Measurements from ENCODE around the gene ZFP92. TPM values are rescaled to one million over a fixed set of nuclear protein-coding genes. Genes with fewer than 3 reads are reported as not detected.

ZFP92 gene
- total and polyA plus RNA-seq, 2 donors (not counting 3 experiments of a cell fraction or from before 2014, with no cell fraction given) = 0.36 to 1.2 TPM

DNA sequence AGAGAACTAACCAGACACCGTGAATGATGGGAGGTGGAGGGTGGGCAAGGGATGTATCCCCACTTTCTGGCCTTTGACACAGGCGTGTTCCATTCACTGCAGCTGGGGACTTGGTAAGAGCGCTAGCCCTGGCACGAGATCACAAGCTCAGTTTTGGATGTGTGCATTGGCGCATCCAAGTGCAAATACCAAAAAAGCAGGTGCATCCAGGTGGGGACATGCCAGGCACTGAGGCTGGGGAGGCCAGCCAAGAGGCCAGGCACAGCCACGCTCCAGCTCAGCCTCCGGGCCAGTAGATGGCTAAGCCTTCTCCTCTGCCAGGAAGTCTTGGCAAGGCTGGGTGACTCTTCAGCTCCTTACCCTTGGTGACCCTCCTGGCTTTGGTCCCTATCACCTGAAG lies 4.4 kb upstream of the ZFP92 start:
- Histone ChIP-seq H3K9ac (replicated peaks; ENCODE audit: extremely low read depth, insufficient read depth, low read length) (no peak overlapping the region), H3K4me3 (replicated peaks in 1 of 3; ENCODE audit: insufficient read depth in 1 of 3, low read depth in 1 of 3, low read length in 3 of 3) (no peak overlapping the region), H3K4me2 (ENCODE audit: insufficient read depth, low read length) (no peak overlapping the region), H3K27me3 (ENCODE audit: control insufficient read depth in 2 of 2, insufficient read depth in 2 of 2, low read length in 2 of 2) (no peaks in the 10 kb centered on the region), H3K79me2 (ENCODE audit: control insufficient read depth, insufficient read depth, low read length) (no peaks in the 10 kb centered on the region), H3K4me1 (ENCODE audit: control insufficient read depth, extremely low read depth, insufficient read depth, low read length) (peaks cover 6% of the 10 kb centered on the region), H4K20me1 (replicated peaks; ENCODE audit: control insufficient read depth, extremely low read depth, insufficient read depth, low read length) (no peaks in the 10 kb centered on the region), H3K9me3 (replicated peaks; ENCODE audit: control insufficient read depth, insufficient read depth, low read length) (no peaks in the 10 kb centered on the region), H3K27ac (ENCODE audit: insufficient read depth, low read depth, low read length) (no peak overlapping the region), H3K9me1 (replicated peaks; ENCODE audit: control insufficient read depth, extremely low read depth, insufficient read depth, low read length) (no peaks in the 10 kb centered on the region), H3K36me3 (ENCODE audit: control insufficient read depth in 2 of 2, extremely low read depth in 1 of 2, insufficient read depth in 2 of 2, low read length in 2 of 2) (no peaks in the 10 kb centered on the region), H2AFZ (ENCODE audit: low read depth, low read length) (no peak overlapping the region)
- dilution Hi-C loops (cut with MboI; ENCODE audit: extremely low pct_ligation_motif_present, low sequenced_read_pairs) = no loop called here
- DNase-seq (ENCODE audit: low read depth, low spot score) (no peak), FAIRE-seq (no peak)
- no TSS peak for BruUV-seq (replicated peaks)
- intact Hi-C loops (cut with micrococcal nuclease) = no loop called here
- TF ChIP-seq POLR2AphosphoS5 (IDR thresholded peaks at IDR 0.05; ENCODE audit: insufficient read depth, low read depth, low read length) (no peak), CTCF (IDR thresholded peaks at IDR 0.05; ENCODE audit: extremely low read depth in 1 of 2, insufficient read depth in 1 of 2, low read depth in 1 of 2, low read length in 2 of 2) (no peak), FOS (IDR thresholded peaks at IDR 0.05; ENCODE audit: borderline replicate concordance, insufficient read depth, low read length) (no peak), MYC (IDR thresholded peaks at IDR 0.05; ENCODE audit: low read depth, low read length) (no peak), MAX (IDR thresholded peaks at IDR 0.05; ENCODE audit: insufficient read depth, insufficient read length) (no peak)
- ChIA-PET CTCF (interaction anchor here (1.2 kb wide), 1 partner anchor 9 kb away, joined by 3 read pairs; no protein-coding TSS in a partner anchor), POLR2A (no interaction called here)

DNA sequence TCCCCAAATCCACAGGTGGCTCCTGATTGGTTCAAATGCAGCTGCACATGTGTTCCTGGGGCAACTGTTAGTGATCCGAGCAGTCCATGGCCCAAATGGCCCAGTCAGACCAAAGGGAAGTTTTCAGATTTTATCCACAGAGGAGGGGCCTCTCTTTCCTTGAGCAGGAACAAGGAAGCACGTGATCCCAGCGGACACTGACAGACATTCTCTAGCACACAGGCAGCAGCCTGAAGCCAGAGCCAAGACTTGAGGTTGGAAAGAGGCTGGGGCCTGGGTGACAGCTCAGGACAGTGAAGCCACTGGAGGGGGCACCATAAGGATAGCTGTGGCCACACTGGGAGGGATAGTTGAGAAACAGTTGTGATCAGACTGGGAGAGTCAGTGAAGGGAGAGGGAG lies 3.5 kb upstream of the ZFP92 start:
- Histone ChIP-seq H4K20me1 (replicated peaks; ENCODE audit: control insufficient read depth, extremely low read depth, insufficient read depth, low read length) (no peaks in the 10 kb centered on the region), H3K4me3 (replicated peaks in 1 of 3; ENCODE audit: insufficient read depth in 1 of 3, low read depth in 1 of 3, low read length in 3 of 3) (no peak overlapping the region), H3K9ac (replicated peaks; ENCODE audit: extremely low read depth, insufficient read depth, low read length) (no peak overlapping the region), H3K9me3 (replicated peaks; ENCODE audit: control insufficient read depth, insufficient read depth, low read length) (no peaks in the 10 kb centered on the region), H2AFZ (ENCODE audit: low read depth, low read length) (no peak overlapping the region), H3K79me2 (ENCODE audit: control insufficient read depth, insufficient read depth, low read length) (no peaks in the 10 kb centered on the region), H3K9me1 (replicated peaks; ENCODE audit: control insufficient read depth, extremely low read depth, insufficient read depth, low read length) (no peaks in the 10 kb centered on the region), H3K27ac (ENCODE audit: insufficient read depth, low read depth, low read length) (no peak overlapping the region), H3K4me1 (ENCODE audit: control insufficient read depth, extremely low read depth, insufficient read depth, low read length) (peaks cover 6% of the 10 kb centered on the region), H3K27me3 (ENCODE audit: control insufficient read depth in 2 of 2, insufficient read depth in 2 of 2, low read length in 2 of 2) (no peaks in the 10 kb centered on the region), H3K36me3 (ENCODE audit: control insufficient read depth in 2 of 2, extremely low read depth in 1 of 2, insufficient read depth in 2 of 2, low read length in 2 of 2) (no peaks in the 10 kb centered on the region), H3K4me2 (ENCODE audit: insufficient read depth, low read length) (no peak overlapping the region)
- ChIA-PET POLR2A (no interaction called here), CTCF (interaction anchor here (1.2 kb wide), 1 partner anchor 10 kb away, joined by 3 read pairs; no protein-coding TSS in a partner anchor)
- dilution Hi-C loops (cut with MboI; ENCODE audit: extremely low pct_ligation_motif_present, low sequenced_read_pairs) = no loop called here
- DNase-seq (ENCODE audit: low read depth, low spot score) = no peak
- intact Hi-C loops (cut with micrococcal nuclease) = no loop called here
- BruUV-seq (replicated peaks) = no TSS peak
- TF ChIP-seq GATA2 (IDR thresholded peaks at IDR 0.05; ENCODE audit: insufficient read depth, insufficient read length, low read depth, low read length) (no peak), MYC (IDR thresholded peaks at IDR 0.05; ENCODE audit: low read depth, low read length) (no peak), FOS (IDR thresholded peaks at IDR 0.05; ENCODE audit: borderline replicate concordance, insufficient read depth, low read length) (no peak), CTCF (IDR thresholded peaks at IDR 0.05; ENCODE audit: extremely low read depth in 1 of 2, insufficient read depth in 1 of 2, low read depth in 1 of 2, low read length in 2 of 2) (no peak), EZH2 (IDR thresholded peaks at IDR 0.05; ENCODE audit: borderline replicate concordance, low read depth, low read length, severe bottlenecking) (no peak), POLR2A (IDR thresholded peaks at IDR 0.05; ENCODE audit: low read depth, low read length) (no peak), MAX (IDR thresholded peaks at IDR 0.05; ENCODE audit: insufficient read depth, insufficient read length) (no peak), POLR2AphosphoS5 (IDR thresholded peaks at IDR 0.05; ENCODE audit: insufficient read depth, low read depth, low read length) (no peak), JUN (IDR thresholded peaks at IDR 0.05; ENCODE audit: borderline replicate concordance, insufficient read depth, insufficient read length, low read depth) (no peak)
- no peak for FAIRE-seq

Data from endothelial cell of umbilical vein (primary cell).